ENCODE data around the gene SLC34A1.

SLC34A1 gene

DNA sequence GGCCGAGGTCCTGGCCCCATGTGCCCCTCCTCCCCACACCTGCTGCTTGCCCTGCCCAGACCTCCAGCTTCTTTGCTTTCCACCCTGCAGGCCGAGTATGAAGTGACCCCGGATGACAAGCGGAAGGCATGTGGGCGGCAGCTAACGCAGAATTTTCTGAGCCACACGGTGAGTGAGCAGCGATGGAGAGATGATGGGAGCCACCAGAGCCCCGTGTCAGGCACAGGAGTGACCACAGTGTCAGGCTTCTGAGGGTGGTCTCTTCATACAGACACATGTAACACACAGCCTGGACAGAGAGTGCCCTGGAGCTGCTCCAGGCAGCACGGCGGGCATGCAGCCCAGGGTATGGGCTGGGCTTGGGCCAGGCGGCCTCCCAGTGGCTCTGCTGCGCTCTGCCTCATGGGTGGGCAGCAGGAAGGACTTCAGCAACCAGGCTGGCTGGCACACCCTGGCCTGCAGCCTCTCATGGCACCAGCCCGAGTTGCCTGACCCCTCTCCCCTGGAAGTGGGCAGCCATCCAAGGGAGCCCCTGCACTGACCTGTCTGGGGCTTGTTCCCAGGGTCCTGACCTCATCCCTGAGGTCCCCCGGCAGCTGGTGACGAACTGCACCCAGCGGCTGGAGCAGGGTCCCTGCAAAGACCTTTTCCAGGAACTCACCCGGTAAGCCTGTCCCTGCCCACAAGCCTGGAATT is 48.1 kb downstream of the SLC34A1 start:
- Histone ChIP-seq H3K79me2 (ENCODE audit: insufficient read depth, low read length) (peaks cover 38% of the 10 kb centered on the region), H3K27ac (ENCODE audit: low read length) (peak overlapping the region; percentile 78), H2AFZ (ENCODE audit: low read depth, low read length) (no peak overlapping the region), H3K4me2 (ENCODE audit: insufficient read depth, low read length) (peak overlapping the region; percentile 49), H3K9me3 (ENCODE audit: insufficient read depth, low read length, severe bottlenecking) (no peaks in the 10 kb centered on the region), H4K20me1 (ENCODE audit: insufficient read depth, low read length) (peaks cover 68% of the 10 kb centered on the region), H3K9ac (ENCODE audit: low read depth, low read length) (peak overlapping the region; percentile 45), H3K4me3 (ENCODE audit: low read depth in 1 of 2, low read length in 2 of 2) (no peak overlapping the region), H3K36me3 (ENCODE audit: insufficient read depth, low read length) (peaks cover 74% of the 10 kb centered on the region), H3K4me1 (ENCODE audit: insufficient read depth, low read length) (peaks cover 55% of the 10 kb centered on the region), H3K27me3 (ENCODE audit: insufficient read depth, low read length, poor library complexity) (no peaks in the 10 kb centered on the region)
- ATAC-seq (ENCODE audit: insufficient read depth, low read depth) (no peak), DNase-seq (no peak)
- TF ChIP-seq CTCF (IDR thresholded peaks at IDR 0.05; ENCODE audit: borderline replicate concordance, extremely low read depth, low read length, poor library complexity, severe bottlenecking) (no peak), EZH2 (IDR thresholded peaks at IDR 0.05; ENCODE audit: borderline replicate concordance, low read depth, low read length, severe bottlenecking) (no peak)

- no peak for DNase-seq
- Histone ChIP-seq H3K36me3 (ENCODE audit: insufficient read depth, low read length) (peaks cover 78% of the 10 kb centered on the region), H3K27ac (ENCODE audit: low read length) (no peak overlapping the region)
Observed at GRCh38 chr5:177432839-177433657, 48.8 kb downstream of the SLC34A1 start.

GRCh38 chr5:177433658-177434217 is 49.5 kb downstream of the SLC34A1 start:
- TF ChIP-seq EZH2 (IDR thresholded peaks at IDR 0.05; ENCODE audit: borderline replicate concordance, low read depth, low read length, severe bottlenecking) (no peak), CTCF (IDR thresholded peaks at IDR 0.05; ENCODE audit: borderline replicate concordance, extremely low read depth, low read length, poor library complexity, severe bottlenecking) (no peak)
- peaks cover 24% of the 10 kb centered on the region for H3K79me2 ChIP-seq (ENCODE audit: insufficient read depth, low read length)
- H4K20me1 ChIP-seq (ENCODE audit: insufficient read depth, low read length) = peaks cover 58% of the 10 kb centered on the region
- H3K9ac ChIP-seq (ENCODE audit: low read depth, low read length) = no peak overlapping the region
- H2AFZ ChIP-seq (ENCODE audit: low read depth, low read length) = no peak overlapping the region
- H3K36me3 ChIP-seq (ENCODE audit: insufficient read depth, low read length) = peaks cover 83% of the 10 kb centered on the region
- peaks cover 41% of the 10 kb centered on the region for H3K4me1 ChIP-seq (ENCODE audit: insufficient read depth, low read length)
- H3K9me3 ChIP-seq (ENCODE audit: insufficient read depth, low read length, severe bottlenecking) = no peaks in the 10 kb centered on the region
- H3K27me3 ChIP-seq (ENCODE audit: insufficient read depth, low read length, poor library complexity) = no peaks in the 10 kb centered on the region
- DNase-seq = no peak
- no peak for ATAC-seq (ENCODE audit: insufficient read depth, low read depth)
- H3K27ac ChIP-seq (ENCODE audit: low read length) = no peak overlapping the region
- H3K4me3 ChIP-seq (ENCODE audit: low read depth in 1 of 2, low read length in 2 of 2) = no peak overlapping the region
- no peak overlapping the region for H3K4me2 ChIP-seq (ENCODE audit: insufficient read depth, low read length)

More at GRCh38 chr5:177432839-177433657, 48.8 kb downstream of the SLC34A1 start:
- Histone ChIP-seq H3K9ac (ENCODE audit: low read depth, low read length) (no peak overlapping the region), H3K79me2 (ENCODE audit: insufficient read depth, low read length) (peaks cover 31% of the 10 kb centered on the region), H2AFZ (ENCODE audit: low read depth, low read length) (no peak overlapping the region), H3K4me1 (ENCODE audit: insufficient read depth, low read length) (peaks cover 48% of the 10 kb centered on the region), H3K27me3 (ENCODE audit: insufficient read depth, low read length, poor library complexity) (no peaks in the 10 kb centered on the region), H3K4me3 (ENCODE audit: low read depth in 1 of 2, low read length in 2 of 2) (no peak overlapping the region), H3K4me2 (ENCODE audit: insufficient read depth, low read length) (no peak overlapping the region), H3K9me3 (ENCODE audit: insufficient read depth, low read length, severe bottlenecking) (no peaks in the 10 kb centered on the region), H4K20me1 (ENCODE audit: insufficient read depth, low read length) (peaks cover 65% of the 10 kb centered on the region)
- ATAC-seq (ENCODE audit: insufficient read depth, low read depth) = no peak
- TF ChIP-seq EZH2 (IDR thresholded peaks at IDR 0.05; ENCODE audit: borderline replicate concordance, low read depth, low read length, severe bottlenecking) = no peak
- no peak for TF ChIP-seq CTCF (IDR thresholded peaks at IDR 0.05; ENCODE audit: borderline replicate concordance, extremely low read depth, low read length, poor library complexity, severe bottlenecking)

All from DND-41 (cell line).